ENCODE data around the gene EIF2S2.

DNA sequence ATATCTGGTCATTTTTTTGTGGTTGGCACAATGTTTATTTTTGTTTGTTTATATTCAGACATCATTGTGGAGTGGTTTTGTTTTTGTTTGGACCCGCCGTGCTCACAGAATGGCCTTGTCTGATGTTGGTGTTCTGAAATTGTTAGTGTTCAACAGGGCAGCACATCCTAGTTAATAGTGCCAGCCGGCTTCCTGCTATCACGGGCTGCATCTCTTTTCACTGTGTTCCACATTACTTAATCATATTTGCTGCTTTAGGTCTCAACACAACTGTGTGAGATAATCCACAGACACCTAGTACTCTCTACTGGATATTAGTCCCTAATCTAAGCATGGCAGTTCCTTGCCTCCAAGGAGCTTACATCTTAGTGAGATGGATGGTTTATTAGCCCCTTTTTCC lies 2.8 kb upstream of the EIF2S2 start:
- no peak for TF ChIP-seq POLR2A (IDR thresholded peaks at IDR 0.05)
- TF ChIP-seq CTCF (IDR thresholded peaks at IDR 0.05), result no peak
